ENCODE data around the gene CYTL1. TPM values are rescaled to one million over a fixed set of nuclear protein-coding genes. Genes with fewer than 3 reads are reported as not detected.

Gene CYTL1
- total RNA-seq, 1 experiment from 2014 or later = 3.2 TPM

GRCh38 chr4:4981427-4981826 is 37.8 kb downstream of the CYTL1 start:
- CTCF ChIA-PET = no interaction called here
- TF ChIP-seq AR (CRISPR knock-in tag; IDR thresholded peaks at IDR 0.05) = no peak

GRCh38 chr4:4980621-4981230 is 38.5 kb downstream of the CYTL1 start:
- no peak overlapping the region for H3K27ac Mint-ChIP-seq
- no peaks in the 10 kb centered on the region for H3K4me1 Mint-ChIP-seq
- peaks cover 22% of the 10 kb centered on the region for H3K36me3 Mint-ChIP-seq
- POLR2A ChIA-PET = no interaction called here
- CTCF ChIA-PET = no interaction called here
- ATAC-seq (no peak), DNase-seq (ENCODE audit: low spot score) (no peak)
- H3K9me3 Mint-ChIP-seq = peaks cover 46% of the 10 kb centered on the region
- H3K27me3 Mint-ChIP-seq (ENCODE audit: low read depth) = peaks cover 16% of the 10 kb centered on the region
- H3K4me3 Mint-ChIP-seq = no peak overlapping the region
- TF ChIP-seq CREB1 (CRISPR knock-in tag; IDR thresholded peaks at IDR 0.05) (no peak), GRHL2 (CRISPR knock-in tag; IDR thresholded peaks at IDR 0.05; ENCODE audit: insufficient replicate concordance, severe bottlenecking) (no peak), ZMAT4 (CRISPR knock-in tag; IDR thresholded peaks at IDR 0.05) (no peak), PREB (CRISPR knock-in tag; IDR thresholded peaks at IDR 0.05; ENCODE audit: borderline replicate concordance) (no peak), E2F5 (CRISPR knock-in tag; IDR thresholded peaks at IDR 0.05) (no peak), E2F1 (CRISPR knock-in tag; IDR thresholded peaks at IDR 0.05) (no peak), USF2 (CRISPR knock-in tag; IDR thresholded peaks at IDR 0.05) (no peak), ATF1 (CRISPR knock-in tag; IDR thresholded peaks at IDR 0.05) (no peak), ATF2 (CRISPR knock-in tag; IDR thresholded peaks at IDR 0.05; ENCODE audit: borderline replicate concordance, low read depth) (no peak), ESRRA (CRISPR knock-in tag; IDR thresholded peaks at IDR 0.05; ENCODE audit: borderline replicate concordance) (no peak), ZNF532 (CRISPR knock-in tag; IDR thresholded peaks at IDR 0.05; ENCODE audit: borderline replicate concordance) (no peak), E2F4 (CRISPR knock-in tag; IDR thresholded peaks at IDR 0.05; ENCODE audit: borderline replicate concordance, low read depth) (no peak), NFE2L1 (CRISPR knock-in tag; IDR thresholded peaks at IDR 0.05) (no peak), SOX15 (CRISPR knock-in tag; IDR thresholded peaks at IDR 0.05) (no peak), ZNF121 (CRISPR knock-in tag; IDR thresholded peaks at IDR 0.05) (no peak)

More at GRCh38 chr4:4981427-4981826, 37.8 kb downstream of the CYTL1 start:
- ATAC-seq (no peak), DNase-seq (ENCODE audit: low spot score) (no peak)
- Mint-ChIP-seq H3K36me3 (peaks cover 19% of the 10 kb centered on the region), H3K9me3 (peaks cover 39% of the 10 kb centered on the region), H3K27me3 (ENCODE audit: low read depth) (peaks cover 16% of the 10 kb centered on the region), H3K27ac (no peak overlapping the region), H3K4me3 (no peak overlapping the region), H3K4me1 (no peaks in the 10 kb centered on the region)
- POLR2A ChIA-PET = no interaction called here

Data from WTC11 (cell line).